ENCODE measurements around the gene PRKD3.

The PRKD3 gene

GRCh38 chr2:37342591-37343220 is 18.1 kb upstream of the PRKD3 start:
- DNase-seq, result no peak

GRCh38 chr2:37340637-37341036 is 16.0 kb upstream of the PRKD3 start:
- DNase-seq, result no peak

GRCh38 chr2:37338933-37339332 is 14.3 kb upstream of the PRKD3 start:
- DNase-seq, result no peak

GRCh38 chr2:37337620-37338280 is 13.1 kb upstream of the PRKD3 start:
- no peak for DNase-seq

GRCh38 chr2:37335604-37336003 is 11.0 kb upstream of the PRKD3 start:
- no peak for DNase-seq

- DNase-seq, result no peak
Observed at GRCh38 chr2:37333256-37333655, 8.6 kb upstream of the PRKD3 start.

- DNase-seq, result no peak
Observed at GRCh38 chr2:37332560-37332959, 7.9 kb upstream of the PRKD3 start.

GRCh38 chr2:37330681-37331080 is 6.0 kb upstream of the PRKD3 start:
- no peak for DNase-seq

- DNase-seq, result no peak
Observed at GRCh38 chr2:37326866-37327634, 2.4 kb upstream of the PRKD3 start.

- peak; percentile 77 for DNase-seq
Observed at GRCh38 chr2:37326285-37326684, 1.7 kb upstream of the PRKD3 start.

- no peak for DNase-seq
Observed at GRCh38 chr2:37325625-37326071, 1.0 kb upstream of the PRKD3 start.

- peak; percentile 81 for DNase-seq
Observed at GRCh38 chr2:37324536-37324785, 172 bp downstream of the PRKD3 start.

GRCh38 chr2:37323781-37324535 is 675 bp downstream of the PRKD3 start:
- DNase-seq, result no peak

GRCh38 chr2:37323176-37323780 is 1.4 kb downstream of the PRKD3 start:
- no peak for DNase-seq

GRCh38 chr2:37322368-37322767 is 2.3 kb downstream of the PRKD3 start:
- peak; percentile 55 for DNase-seq

GRCh38 chr2:37321029-37321682 is 3.5 kb downstream of the PRKD3 start:
- no peak for DNase-seq

GRCh38 chr2:37319754-37320609 is 4.7 kb downstream of the PRKD3 start:
- DNase-seq, result no peak

GRCh38 chr2:37318401-37318800 is 6.2 kb downstream of the PRKD3 start:
- peak; percentile 69 for DNase-seq

GRCh38 chr2:37317746-37318145 is 6.9 kb downstream of the PRKD3 start:
- no peak for DNase-seq

- DNase-seq, result no peak
Observed at GRCh38 chr2:37316181-37316580, 8.5 kb downstream of the PRKD3 start.

- DNase-seq, result no peak
Observed at GRCh38 chr2:37315364-37315763, 9.3 kb downstream of the PRKD3 start.

- DNase-seq, result no peak
Observed at GRCh38 chr2:37307500-37307899, 17.1 kb downstream of the PRKD3 start.

Data from fibroblast of skin of right biceps (primary cell).